Measurements from ENCODE around the gene RARG. TPM values are rescaled to one million over a fixed set of nuclear protein-coding genes. Genes with fewer than 3 reads are reported as not detected.
A peak's percentile ranks its signal among the peaks of the same experiment; 100 is the strongest.

Gene RARG
- total RNA-seq, 4 donors from 2014 or later, result 2.6 to 65.6 (median 28.9) TPM

DNA sequence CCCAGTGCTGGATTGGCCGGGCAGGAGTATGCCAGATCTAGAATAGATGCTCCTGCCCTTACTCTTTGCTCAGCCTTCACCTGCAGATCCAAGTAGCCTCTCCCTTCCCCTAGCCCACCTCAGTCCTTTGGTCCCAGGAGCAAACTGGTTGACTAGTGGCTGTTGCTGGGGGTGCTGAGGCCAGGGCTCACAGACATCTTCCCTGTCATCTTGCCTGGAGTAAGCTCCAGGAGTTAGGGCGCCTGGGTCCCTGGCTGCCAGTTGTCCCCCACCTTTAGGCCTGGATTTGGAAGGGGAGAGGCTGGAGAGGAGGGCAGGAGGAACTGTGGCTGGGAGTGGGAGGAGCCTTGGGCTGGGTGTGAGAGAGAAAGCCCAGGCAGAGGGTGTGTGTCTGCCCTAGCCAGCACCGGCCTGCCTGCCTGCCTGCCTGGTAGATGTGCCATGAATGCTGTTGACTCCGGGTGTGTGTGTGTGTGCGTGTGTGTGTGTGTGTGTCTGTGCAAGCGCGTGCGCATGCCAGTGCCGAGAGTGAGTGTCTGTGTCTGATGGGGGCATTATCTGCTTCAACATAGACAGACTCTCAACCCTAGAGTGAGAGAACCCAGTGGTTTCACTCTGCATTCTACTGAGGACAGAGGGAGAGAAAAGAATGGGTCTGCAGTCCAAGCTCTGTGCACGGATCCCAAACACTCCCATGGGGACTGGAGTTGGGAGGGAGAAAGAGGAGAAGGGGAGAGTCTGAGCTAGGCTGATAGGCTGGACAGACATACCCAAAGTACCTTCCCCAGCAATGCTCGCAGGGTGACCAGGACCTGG, 845 bp upstream of the RARG start:
- intact Hi-C loops (cut with DNase I; ENCODE audit: low total_unique reads), result no loop called here
- Histone ChIP-seq H3K9me3 (no peaks in the 10 kb centered on the region), H3K36me3 (no peaks in the 10 kb centered on the region), H3K27me3 (no peaks in the 10 kb centered on the region), H3K27ac (peak overlapping the region; percentile 89 to 90), H3K4me3 (peak overlapping the region; percentile 56 to 58), H3K4me1 (peaks cover 0 to 14% of the 10 kb centered on the region in 2 donors)
- no peak for DNase-seq
- TF ChIP-seq, protein P1, sequence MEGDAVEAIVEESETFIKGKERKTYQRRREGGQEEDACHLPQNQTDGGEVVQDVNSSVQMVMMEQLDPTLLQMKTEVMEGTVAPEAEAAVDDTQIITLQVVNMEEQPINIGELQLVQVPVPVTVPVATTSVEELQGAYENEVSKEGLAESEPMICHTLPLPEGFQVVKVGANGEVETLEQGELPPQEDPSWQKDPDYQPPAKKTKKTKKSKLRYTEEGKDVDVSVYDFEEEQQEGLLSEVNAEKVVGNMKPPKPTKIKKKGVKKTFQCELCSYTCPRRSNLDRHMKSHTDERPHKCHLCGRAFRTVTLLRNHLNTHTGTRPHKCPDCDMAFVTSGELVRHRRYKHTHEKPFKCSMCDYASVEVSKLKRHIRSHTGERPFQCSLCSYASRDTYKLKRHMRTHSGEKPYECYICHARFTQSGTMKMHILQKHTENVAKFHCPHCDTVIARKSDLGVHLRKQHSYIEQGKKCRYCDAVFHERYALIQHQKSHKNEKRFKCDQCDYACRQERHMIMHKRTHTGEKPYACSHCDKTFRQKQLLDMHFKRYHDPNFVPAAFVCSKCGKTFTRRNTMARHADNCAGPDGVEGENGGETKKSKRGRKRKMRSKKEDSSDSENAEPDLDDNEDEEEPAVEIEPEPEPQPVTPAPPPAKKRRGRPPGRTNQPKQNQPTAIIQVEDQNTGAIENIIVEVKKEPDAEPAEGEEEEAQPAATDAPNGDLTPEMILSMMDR (IDR thresholded peaks at IDR 0.05), result no peak
- no peak for TF ChIP-seq POLR2A (IDR thresholded peaks at IDR 0.05)

- no peaks in the 10 kb centered on the region for H3K36me3 ChIP-seq
- no peaks in the 10 kb centered on the region for H3K9me3 ChIP-seq
- peaks cover 0 to 14% of the 10 kb centered on the region in 2 donors for H3K4me1 ChIP-seq
- DNase-seq, result no peak
- H3K27me3 ChIP-seq, result no peaks in the 10 kb centered on the region
- intact Hi-C loops (cut with DNase I; ENCODE audit: low total_unique reads), result no loop called here
- peak in 1 of 2 donors; percentile 21 for TF ChIP-seq POLR2A (IDR thresholded peaks at IDR 0.05)
- TF ChIP-seq, protein P1 (IDR thresholded peaks at IDR 0.05), result no peak
- peak overlapping the region; percentile 89 to 90 for H3K27ac ChIP-seq
- H3K4me3 ChIP-seq, result peak overlapping the region; percentile 56 to 58
Observed at GRCh38 chr12:53231671-53231920, 413 bp downstream of the RARG start.

DNA sequence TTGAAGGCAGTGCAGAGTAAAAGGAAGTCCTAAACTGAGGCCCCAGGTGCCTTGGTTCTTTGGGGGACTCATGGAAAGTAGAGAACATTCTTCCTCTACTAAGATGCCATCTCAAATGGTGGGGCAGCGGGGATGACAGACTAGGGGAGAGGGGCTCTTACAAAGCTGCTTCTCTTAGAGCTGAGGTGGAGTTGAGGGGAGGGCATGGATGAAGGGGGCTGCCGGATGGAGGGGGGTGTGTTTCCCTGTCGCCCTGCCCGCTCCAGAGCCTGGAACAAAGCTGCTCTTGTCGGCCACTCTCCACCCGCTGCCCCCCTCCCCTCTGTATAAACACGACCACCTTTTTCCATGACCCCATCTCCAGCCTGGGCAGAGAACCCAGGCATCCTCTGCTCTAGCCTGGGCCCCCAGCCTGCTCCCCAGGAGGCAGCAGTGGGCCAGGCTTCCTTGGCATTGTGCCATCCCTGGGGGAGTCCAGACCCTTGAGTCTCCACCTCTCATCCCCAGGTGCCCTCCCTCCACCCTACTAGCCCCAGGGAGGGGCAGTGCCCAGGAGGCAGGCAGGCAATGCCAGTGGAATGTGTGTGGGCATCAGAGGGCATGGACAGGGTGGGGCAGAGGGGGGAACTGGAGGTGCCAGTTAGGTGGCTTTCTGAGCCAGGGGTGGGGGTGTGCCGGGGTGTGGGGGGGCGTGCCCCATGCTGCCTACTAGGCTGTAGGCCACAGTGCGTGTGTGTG, 1.7 kb downstream of the RARG start:
- peaks cover 0 to 14% of the 10 kb centered on the region in 2 donors for H3K4me1 ChIP-seq
- H3K9me3 ChIP-seq, result no peaks in the 10 kb centered on the region
- no peak overlapping the region for H3K4me3 ChIP-seq
- intact Hi-C loops (cut with DNase I; ENCODE audit: low total_unique reads), result no loop called here
- H3K36me3 ChIP-seq, result no peaks in the 10 kb centered on the region
- TF ChIP-seq, protein P1 (IDR thresholded peaks at IDR 0.05), result no peak
- TF ChIP-seq POLR2A (IDR thresholded peaks at IDR 0.05), result no peak
- peak overlapping the region in 1 of 2 donors; percentile 90 for H3K27ac ChIP-seq
- no peak for DNase-seq
- H3K27me3 ChIP-seq, result no peaks in the 10 kb centered on the region

DNA sequence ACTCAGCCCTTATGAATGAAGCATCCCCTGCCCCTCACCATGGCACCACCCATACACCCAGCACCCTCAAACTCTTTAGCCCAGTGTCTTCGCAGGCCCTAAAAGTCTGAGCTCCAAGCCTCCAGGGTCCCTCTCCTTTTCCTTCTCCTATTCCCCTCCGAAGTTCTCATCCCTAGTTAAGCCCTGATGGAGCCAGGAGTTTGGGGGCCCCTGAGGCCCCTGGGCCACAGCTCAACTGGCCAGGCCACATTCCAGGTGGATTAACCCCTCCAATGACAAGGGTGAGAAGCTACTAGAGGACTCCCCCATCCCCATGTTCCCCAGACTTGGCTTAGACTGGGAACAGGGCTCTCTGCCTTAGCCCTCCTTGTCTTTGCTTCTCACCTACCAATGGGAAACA, 2.6 kb downstream of the RARG start:
- intact Hi-C loops (cut with DNase I; ENCODE audit: low total_unique reads), result no loop called here
- H3K4me1 ChIP-seq, result peaks cover 1 to 14% of the 10 kb centered on the region in 2 donors
- H3K27ac ChIP-seq, result peak overlapping the region in 1 of 2 donors; percentile 20
- no peaks in the 10 kb centered on the region for H3K36me3 ChIP-seq
- no peak for DNase-seq
- H3K27me3 ChIP-seq, result no peaks in the 10 kb centered on the region
- TF ChIP-seq, protein P1 (IDR thresholded peaks at IDR 0.05), result no peak
- TF ChIP-seq POLR2A (IDR thresholded peaks at IDR 0.05), result no peak
- H3K4me3 ChIP-seq, result no peak overlapping the region
- no peaks in the 10 kb centered on the region for H3K9me3 ChIP-seq

DNA sequence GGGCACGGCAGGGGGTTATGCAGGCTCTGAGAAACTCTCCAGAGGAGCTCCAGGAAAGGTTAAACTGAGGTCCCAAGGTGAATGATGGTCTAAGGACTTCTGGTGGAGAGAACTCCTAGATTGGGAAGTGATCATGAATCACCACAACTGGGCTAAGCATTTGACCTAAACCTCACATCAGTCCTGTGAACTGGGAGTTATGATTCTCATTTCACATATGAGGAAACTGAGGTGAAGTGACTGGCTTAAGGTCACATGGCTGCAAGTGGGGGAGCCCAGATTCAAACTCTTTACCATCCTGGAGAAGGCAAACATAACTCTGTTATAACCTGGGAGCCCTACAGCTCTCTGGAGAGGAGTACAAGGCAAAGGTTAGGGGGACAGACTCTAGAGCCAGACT, 4.2 kb downstream of the RARG start:
- TF ChIP-seq, protein P1 (IDR thresholded peaks at IDR 0.05), result no peak
- no peak for TF ChIP-seq POLR2A (IDR thresholded peaks at IDR 0.05)
- DNase-seq, result no peak
- Histone ChIP-seq H3K36me3 (no peaks in the 10 kb centered on the region), H3K9me3 (no peaks in the 10 kb centered on the region), H3K27ac (no peak overlapping the region), H3K4me3 (no peak overlapping the region), H3K4me1 (peaks cover 8 to 19% of the 10 kb centered on the region in 2 donors), H3K27me3 (no peaks in the 10 kb centered on the region)
- intact Hi-C loops (cut with DNase I; ENCODE audit: low total_unique reads), result no loop called here
